Stomach (tissue), 4 donors: ENCODE results near the gene POLD2.

ENCODE experiments used
- CTCF ChIP-seq, 7 experiments: fragments of 450-650 bp in 4 of 7; fragments of 200-600 bp in 3 of 7; sonication (generic) in 3 of 7; IDR thresholded peaks; one replicate each; pipeline ENCODE4 v1.5.1; 2016 to 2019; ENCODE audit warnings: antibody characterized with exemption in 7 of 7, control low read depth in 2 of 7, mild to moderate bottlenecking in 1 of 7
- EP300 ChIP-seq: sonication (generic); formaldehyde crosslinking; IDR thresholded peaks from one replicate; pipeline ENCODE4 v1.6.1; 2017; ENCODE audit warnings: antibody characterized with exemption
- POLR2A ChIP-seq, 4 donors: fragments of 450-650 bp; IDR thresholded peaks; one replicate each; pipeline ENCODE4 v1.6.1; 2016; ENCODE audit warnings: antibody characterized with exemption in 4 of 4, control low read depth in 2 of 4, mild to moderate bottlenecking in 1 of 4, moderate library complexity in 1 of 4
- POLR2AphosphoS5 ChIP-seq, 3 donors: sonication (generic); formaldehyde crosslinking; IDR thresholded peaks; one replicate each; pipeline ENCODE4 v1.6.1; 2016; ENCODE audit warnings: antibody characterized with exemption in 3 of 3

DNA sequence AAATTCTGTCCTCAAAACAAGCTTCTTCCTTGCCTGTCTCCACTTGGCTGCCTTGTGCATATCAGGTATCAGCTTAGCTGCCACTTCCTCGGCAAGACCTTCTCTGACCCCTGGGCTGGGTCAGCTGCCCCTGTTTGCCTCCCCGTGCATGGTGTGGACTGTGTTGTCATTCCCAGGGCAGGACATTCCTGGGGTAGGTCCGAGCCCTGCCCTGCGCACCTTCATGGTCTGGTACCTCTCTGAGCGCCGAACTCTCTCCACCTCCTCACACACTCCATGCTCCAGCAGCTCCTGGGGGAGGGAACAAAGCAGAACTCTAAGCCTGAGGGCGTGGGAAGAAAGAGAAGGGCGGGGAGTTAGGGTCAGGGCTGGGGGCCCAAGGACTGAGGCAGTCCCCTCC is 44.8 kb downstream of the POLD2 start:
- TF ChIP-seq EP300 (no peak), CTCF (IDR thresholded peaks at IDR 0.05) (no peak), POLR2AphosphoS5 (IDR thresholded peaks at IDR 0.05) (no peak), POLR2A (IDR thresholded peaks at IDR 0.05) (no peak)
